HCT116 (cell line): ENCODE measurements around the gene DDT. TPM values are rescaled to one million over a fixed set of nuclear protein-coding genes. Genes with fewer than 3 reads are reported as not detected.

Source experiments
- ATAC-seq: fragments of 200-7000 bp; cut with Tn5 transposase; 2 replicates; pipeline ENCODE4 v1.9.1; 2020; ENCODE audit warnings: mild to moderate bottlenecking, moderate library complexity
- BruUV-seq: library from RNA; stranded (reverse); fragments of 400-500 nt; replicated peaks from 2 replicates; lab custom pipeline; 2021; lab: Mats Ljungman, UMichigan
- CTCF ChIA-PET: fragments of 300-600 bp; sonication (Branson Sonifier 250); formaldehyde crosslinking; loops from one replicate; lab custom pipeline; 2021; ENCODE audit warnings: antibody characterized with exemption; lab: Charles Lee
- POLR2A ChIA-PET: fragments of 300-600, 350-600 bp; sonication (Branson Sonifier 250); formaldehyde crosslinking; loops from one replicate; lab custom pipeline; 2021; ENCODE audit warnings: antibody characterized with exemption; lab: Charles Lee
- RAD21 ChIA-PET, 2 experiments: fragments of 300-600 bp; sonication (Branson Sonifier 250); formaldehyde crosslinking; loops; one replicate each; lab custom pipeline; 2023; ENCODE audit warnings: low total read pairs in 2 of 2; ENCODE audit not compliant: uncharacterized antibody in 2 of 2, unreplicated experiment in 2 of 2, low non-redundant PET in 1 of 2; lab: Charles Lee
- DNase-seq: peaks from one replicate; pipeline ENCODE4 v3.0.0-alpha.2; 2010; ENCODE audit warnings: low read depth, low spot score
- H2AFZ ChIP-seq: fragments of 200-600 bp; shearing (Covaris generic), sonication (generic); 2 replicates; pipeline ENCODE4 v1.6.1; 2017; ENCODE audit warnings: low read depth, mixed run types, mixed read lengths, antibody characterized with exemption, low read length; ENCODE audit not compliant: poor library complexity, severe bottlenecking
- H3K27ac ChIP-seq: 2 replicates; pipeline ENCODE4 v1.5.1; 2012; ENCODE audit warnings: low read depth, low read length
- H3K27me3 ChIP-seq: fragments of 200-600 bp; sonication (generic); 2 replicates; pipeline ENCODE4 v1.6.1; 2016; ENCODE audit warnings: mixed run types, low read length, mixed read lengths; ENCODE audit not compliant: insufficient read depth
- H3K36me3 ChIP-seq, 2 experiments: fragments of 200-500 bp in 1 of 2; fragments of 200-600 bp in 1 of 2; sonication (Bioruptor generic) in 1 of 2; sonication (generic) in 1 of 2; 2 replicates each; pipeline versions ENCODE4 v1.5.1 to v1.6.1; 2014 to 2016; ENCODE audit warnings: low read length in 2 of 2, inconsistent platforms in 1 of 2, mixed read lengths in 1 of 2, mixed run types in 1 of 2; ENCODE audit not compliant: insufficient read depth in 2 of 2, control insufficient read depth in 1 of 2
- H3K4me1 ChIP-seq, 2 experiments: fragments of 200-600 bp in 1 of 2; sonication (generic) in 1 of 2; 2 replicates each; pipeline versions ENCODE4 v1.5.1 to v1.6.1; 2012 to 2017; ENCODE audit warnings: low read length in 2 of 2, inconsistent platforms in 1 of 2, mild to moderate bottlenecking in 1 of 2, mixed read lengths in 1 of 2, mixed run types in 1 of 2, moderate library complexity in 1 of 2; ENCODE audit not compliant: insufficient read depth in 2 of 2, control insufficient read depth in 1 of 2
- H3K4me2 ChIP-seq: fragments of 200-600 bp; sonication (generic); 2 replicates; pipeline ENCODE4 v1.6.1; 2017; ENCODE audit warnings: mixed run types, low read length, mixed read lengths
- H3K4me3 ChIP-seq, 2 experiments: fragments of 200-600 bp in 1 of 2; sonication (generic) in 1 of 2; replicated peaks in 1 of 2; 2 replicates each; pipeline ENCODE4 v1.5.1; 2011 to 2016; ENCODE audit warnings: low read length in 2 of 2, control low read depth in 1 of 2, low read depth in 1 of 2, mild to moderate bottlenecking in 1 of 2, mixed read lengths in 1 of 2, mixed run types in 1 of 2
- H3K79me2 ChIP-seq: fragments of 200-600 bp; sonication (generic); 2 replicates; pipeline ENCODE4 v1.6.1; 2017; ENCODE audit warnings: mild to moderate bottlenecking, mixed run types, low read length, moderate library complexity, mixed read lengths; ENCODE audit not compliant: insufficient read depth
- H3K9ac ChIP-seq: fragments of 200-600 bp; sonication (generic); 2 replicates; pipeline ENCODE4 v1.6.1; 2016; ENCODE audit warnings: low read length, mixed read lengths
- H3K9me2 ChIP-seq: fragments of 200-600 bp; sonication (generic), shearing (Covaris generic); 2 replicates; pipeline ENCODE4 v1.6.1; 2017; ENCODE audit warnings: mixed run types, mild to moderate bottlenecking, moderate library complexity; ENCODE audit not compliant: insufficient read depth
- H3K9me3 ChIP-seq, 2 experiments: fragments of 200-500 bp in 1 of 2; fragments of 200-600 bp in 1 of 2; sonication (Bioruptor generic) in 1 of 2; sonication (generic) in 1 of 2; 2 replicates each; pipeline ENCODE4 v1.6.1; 2014 to 2017; ENCODE audit warnings: low read length in 2 of 2, mixed read lengths in 2 of 2, inconsistent platforms in 1 of 2, low read depth in 1 of 2, mild to moderate bottlenecking in 1 of 2, mixed run types in 1 of 2, moderate library complexity in 1 of 2; ENCODE audit not compliant: control insufficient read depth in 1 of 2, insufficient read depth in 1 of 2
- H4K20me1 ChIP-seq: fragments of 200-600 bp; sonication (generic), shearing (Covaris generic); 2 replicates; pipeline ENCODE4 v1.6.1; 2017; ENCODE audit warnings: mixed run types, mild to moderate bottlenecking, moderate library complexity; ENCODE audit not compliant: insufficient read depth
- CBX3 ChIP-seq: IDR thresholded peaks from 2 replicates; pipeline ENCODE4 v1.6.1; 2012; ENCODE audit warnings: low read depth
- EGR1 ChIP-seq: IDR thresholded peaks from 2 replicates; pipeline ENCODE4 v1.6.1; 2012; ENCODE audit warnings: low read depth
- ELF1 ChIP-seq: IDR thresholded peaks from 2 replicates; pipeline ENCODE4 v1.6.1; 2012; ENCODE audit warnings: low read depth, borderline replicate concordance
- EZH2 ChIP-seq: fragments of 200-600 bp; sonication (generic); IDR thresholded peaks from 2 replicates; pipeline ENCODE4 v1.6.1; 2017; ENCODE audit warnings: antibody characterized with exemption, mixed run types
- EZH2phosphoT487 ChIP-seq: fragments of 200-600 bp; IDR thresholded peaks from 2 replicates; pipeline ENCODE4 v1.6.1; 2018; ENCODE audit warnings: antibody characterized with exemption, borderline replicate concordance
- FOSL1 ChIP-seq: IDR thresholded peaks from 2 replicates; pipeline ENCODE4 v1.6.1; 2012; ENCODE audit warnings: low read depth
- JUND ChIP-seq: IDR thresholded peaks from 2 replicates; pipeline ENCODE4 v1.6.1; 2012
- POLR2A ChIP-seq: IDR thresholded peaks from 2 replicates; pipeline ENCODE4 v1.7.0; 2011; ENCODE audit warnings: borderline replicate concordance; ENCODE audit not compliant: insufficient read depth, insufficient read length; ENCODE audit errors: extremely low read depth
- POLR2AphosphoS5 ChIP-seq: IDR thresholded peaks from 2 replicates; pipeline ENCODE4 v1.6.1; 2011; ENCODE audit warnings: mild to moderate bottlenecking, low read depth, low read length, moderate library complexity
- RAD21 ChIP-seq: IDR thresholded peaks from 2 replicates; pipeline ENCODE4 v1.6.1; 2012; ENCODE audit warnings: low read depth, mild to moderate bottlenecking
- REST ChIP-seq: IDR thresholded peaks from 2 replicates; pipeline ENCODE4 v1.6.1; 2012; ENCODE audit warnings: low read depth
- SIN3A ChIP-seq: IDR thresholded peaks from 2 replicates; pipeline ENCODE4 v1.6.1; 2012; ENCODE audit warnings: low read depth
- SP1 ChIP-seq: IDR thresholded peaks from 2 replicates; pipeline ENCODE4 v1.6.1; 2012; ENCODE audit warnings: low read depth
- TCF7L2 ChIP-seq: IDR thresholded peaks from 2 replicates; pipeline ENCODE4 v1.7.0; 2011; ENCODE audit warnings: borderline replicate concordance, inconsistent platforms; ENCODE audit not compliant: insufficient read depth, insufficient read length; ENCODE audit errors: extremely low read depth
- ZFX ChIP-seq: fragments of 450-650 bp; IDR thresholded peaks from 2 replicates; pipeline ENCODE4 v1.6.1; 2017
- intact Hi-C: fragments of 100-400 bp; cut with micrococcal nuclease; formaldehyde crosslinking; loops from 2 replicates; pipeline ENCODE4 v1.10.0; 2022
- total RNA-seq: library from RNA; stranded (reverse); gene quantifications from one replicate; pipeline ENCODE4 v1.2.1, GENCODE V29; 2021; ENCODE audit not compliant: unreplicated experiment
- TF ChIP-seq, protein P1 (sequence below), 3 experiments: fragments of 200-600 bp in 1 of 3; sonication (generic) in 1 of 3; IDR thresholded peaks in 2 of 3; conservative IDR thresholded peaks in 1 of 3; 2 replicates each; pipeline ENCODE4 v1.5.1; 2012 to 2017; ENCODE audit warnings: low read depth in 2 of 3, low read length in 2 of 3, antibody characterized with exemption in 1 of 3, borderline replicate concordance in 1 of 3, control low read depth in 1 of 3, mild to moderate bottlenecking in 1 of 3, mixed read lengths in 1 of 3, mixed run types in 1 of 3, moderate library complexity in 1 of 3; ENCODE audit not compliant: insufficient read depth in 1 of 3

DDT gene
- total RNA-seq, 1 experiment from 2014 or later: 217 TPM

GRCh38 chr22:24003887-24004286, 29.6 kb upstream of the DDT start:
- H3K4me3 ChIP-seq: no peak overlapping the region
- no peak overlapping the region for H3K9ac ChIP-seq
- H4K20me1 ChIP-seq: no peaks in the 10 kb centered on the region
- H3K27ac ChIP-seq: no peak overlapping the region
- ATAC-seq (no peak), DNase-seq (no peak)
- peaks cover 0 to 12% of the 10 kb centered on the region in 2 experiments; a peak in 2 of 4 replicates for H3K4me1 ChIP-seq
- no peaks in the 10 kb centered on the region for H3K79me2 ChIP-seq
- H3K9me2 ChIP-seq: no peaks in the 10 kb centered on the region
- H3K4me2 ChIP-seq: no peak overlapping the region
- H2AFZ ChIP-seq: no peak overlapping the region
- BruUV-seq: no TSS peak
- no peaks in the 10 kb centered on the region for H3K27me3 ChIP-seq
- RAD21 ChIA-PET: no interaction called here
- no peaks in the 10 kb centered on the region for H3K9me3 ChIP-seq
- TF ChIP-seq EGR1 (no peak), TCF7L2 (no peak), SIN3A (no peak), POLR2AphosphoS5 (no peak), POLR2A (no peak), RAD21 (no peak), CBX3 (no peak), FOSL1 (no peak), EZH2phosphoT487 (no peak), ZFX (no peak), EZH2 (no peak), SP1 (no peak), ELF1 (no peak), REST (no peak), JUND (no peak)
- TF ChIP-seq, protein P1, sequence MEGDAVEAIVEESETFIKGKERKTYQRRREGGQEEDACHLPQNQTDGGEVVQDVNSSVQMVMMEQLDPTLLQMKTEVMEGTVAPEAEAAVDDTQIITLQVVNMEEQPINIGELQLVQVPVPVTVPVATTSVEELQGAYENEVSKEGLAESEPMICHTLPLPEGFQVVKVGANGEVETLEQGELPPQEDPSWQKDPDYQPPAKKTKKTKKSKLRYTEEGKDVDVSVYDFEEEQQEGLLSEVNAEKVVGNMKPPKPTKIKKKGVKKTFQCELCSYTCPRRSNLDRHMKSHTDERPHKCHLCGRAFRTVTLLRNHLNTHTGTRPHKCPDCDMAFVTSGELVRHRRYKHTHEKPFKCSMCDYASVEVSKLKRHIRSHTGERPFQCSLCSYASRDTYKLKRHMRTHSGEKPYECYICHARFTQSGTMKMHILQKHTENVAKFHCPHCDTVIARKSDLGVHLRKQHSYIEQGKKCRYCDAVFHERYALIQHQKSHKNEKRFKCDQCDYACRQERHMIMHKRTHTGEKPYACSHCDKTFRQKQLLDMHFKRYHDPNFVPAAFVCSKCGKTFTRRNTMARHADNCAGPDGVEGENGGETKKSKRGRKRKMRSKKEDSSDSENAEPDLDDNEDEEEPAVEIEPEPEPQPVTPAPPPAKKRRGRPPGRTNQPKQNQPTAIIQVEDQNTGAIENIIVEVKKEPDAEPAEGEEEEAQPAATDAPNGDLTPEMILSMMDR (IDR thresholded peaks at IDR 0.05 in 2 of 3, conservative IDR thresholded peaks at IDR 0.05 in 1 of 3; ENCODE audit: borderline replicate concordance in 1 of 3, insufficient read depth in 1 of 3, low read depth in 2 of 3, low read length in 2 of 3): no peak
- CTCF ChIA-PET: no interaction called here
- intact Hi-C loops: no loop called here
- POLR2A ChIA-PET: no interaction called here
- H3K36me3 ChIP-seq: no peaks in the 10 kb centered on the region
